ENCODE data around the gene GFOD1. TPM values are rescaled to one million over a fixed set of nuclear protein-coding genes. Genes with fewer than 3 reads are reported as not detected.

Gene GFOD1
- total RNA-seq, 1 experiment from 2014 or later, result 0.62 TPM

GRCh38 chr6:13412211-13412610 lies 75.2 kb downstream of the GFOD1 start:
- CTCF ChIA-PET, result no interaction called here
- no peak overlapping the region for H3K27ac ChIP-seq (ENCODE audit: low read length)
- H3K4me1 ChIP-seq (ENCODE audit: control insufficient read depth, insufficient read depth, low read length), result no peaks in the 10 kb centered on the region
- no peaks in the 10 kb centered on the region for H3K27me3 ChIP-seq (ENCODE audit: control insufficient read depth, insufficient read depth, low read length)
- no peaks in the 10 kb centered on the region for H3K36me3 ChIP-seq (ENCODE audit: control insufficient read depth, insufficient read depth, low read length)
- H3K4me3 ChIP-seq (ENCODE audit: low read depth in 2 of 2, low read length in 2 of 2), result no peak overlapping the region
- POLR2A ChIA-PET, result no interaction called here
- ATAC-seq (no peak), DNase-seq (ENCODE audit: low read depth, low spot score) (no peak)
- H3K9me3 ChIP-seq (ENCODE audit: control insufficient read depth, insufficient read depth, low read depth, low read length), result no peaks in the 10 kb centered on the region
- in situ Hi-C loops (cut with HindIII; ENCODE audit: low pct_unique_long_range_greater_than_20kb, low sequenced_read_pairs) (no loop called here), intact Hi-C loops (cut with micrococcal nuclease; ENCODE audit: unreplicated experiment) (no loop called here)
- TF ChIP-seq SIN3A (IDR thresholded peaks at IDR 0.05; ENCODE audit: borderline replicate concordance, insufficient read depth, low read depth, low read length), result no peak
- TF ChIP-seq POLR2AphosphoS5 (IDR thresholded peaks at IDR 0.05; ENCODE audit: low read depth, low read length), result no peak
- no peak for TF ChIP-seq TCF7L2 (IDR thresholded peaks at IDR 0.05; ENCODE audit: low read depth, low read length)
- no peak for TF ChIP-seq REST (IDR thresholded peaks at IDR 0.05; ENCODE audit: insufficient read depth in 1 of 2, low read depth in 2 of 2, low read length in 1 of 2)
- no peak for TF ChIP-seq CTCF (IDR thresholded peaks at IDR 0.05)
- no TSS peak for BruUV-seq (replicated peaks)

- intact Hi-C loops (cut with micrococcal nuclease; ENCODE audit: unreplicated experiment) (no loop called here), in situ Hi-C loops (cut with HindIII; ENCODE audit: low pct_unique_long_range_greater_than_20kb, low sequenced_read_pairs) (no loop called here)
- H3K36me3 ChIP-seq (ENCODE audit: control insufficient read depth, insufficient read depth, low read length), result no peaks in the 10 kb centered on the region
- no peak for DNase-seq (ENCODE audit: low read depth, low spot score)
- H3K4me3 ChIP-seq (ENCODE audit: low read depth in 2 of 2, low read length in 2 of 2), result no peak overlapping the region
- H3K9me3 ChIP-seq (ENCODE audit: control insufficient read depth, insufficient read depth, low read depth, low read length), result no peaks in the 10 kb centered on the region
- TF ChIP-seq POLR2AphosphoS5 (IDR thresholded peaks at IDR 0.05; ENCODE audit: low read depth, low read length) (no peak), SIN3A (IDR thresholded peaks at IDR 0.05; ENCODE audit: borderline replicate concordance, insufficient read depth, low read depth, low read length) (no peak), REST (IDR thresholded peaks at IDR 0.05; ENCODE audit: insufficient read depth in 1 of 2, low read depth in 2 of 2, low read length in 1 of 2) (no peak), TCF7L2 (IDR thresholded peaks at IDR 0.05; ENCODE audit: low read depth, low read length) (no peak), CTCF (IDR thresholded peaks at IDR 0.05) (no peak)
- H3K4me1 ChIP-seq (ENCODE audit: control insufficient read depth, insufficient read depth, low read length), result no peaks in the 10 kb centered on the region
- POLR2A ChIA-PET, result no interaction called here
- no TSS peak for BruUV-seq (replicated peaks)
- H3K27ac ChIP-seq (ENCODE audit: low read length), result no peak overlapping the region
- no peaks in the 10 kb centered on the region for H3K27me3 ChIP-seq (ENCODE audit: control insufficient read depth, insufficient read depth, low read length)
- no peak; the same call in 1 of the 2 replicates for ATAC-seq
- CTCF ChIA-PET, result no interaction called here
Measured at GRCh38 chr6:13411484-13411883, 75.9 kb downstream of the GFOD1 start.

All from Panc1 (cell line).